Astrocyte (in vitro differentiated cells and primary cell): ENCODE results near the gene UBAC2. TPM values are rescaled to one million over a fixed set of nuclear protein-coding genes. Genes with fewer than 3 reads are reported as not detected.
A peak's percentile ranks its signal among the peaks of the same experiment; 100 is the strongest.

Source experiments
- DNase-seq: peaks from one replicate; pipeline ENCODE4 v3.0.0-alpha.2; 2010; ENCODE audit warnings: low read depth
- FAIRE-seq: peaks from 2 replicates; lab custom pipeline; 2011; peaks lifted over from hg19 to GRCh38; lab: Jason Lieb, UNC
- H2AFZ ChIP-seq: 2 replicates; pipeline ENCODE4 v1.6.0; 2012; ENCODE audit warnings: low read depth, low read length, inconsistent platforms
- H3K27ac ChIP-seq: 2 replicates; pipeline ENCODE4 v1.5.1; 2011; ENCODE audit warnings: low read depth, low read length, inconsistent platforms
- H3K27me3 ChIP-seq: 2 replicates; pipeline ENCODE4 v1.6.0; 2011; ENCODE audit warnings: low read length, inconsistent platforms; ENCODE audit not compliant: insufficient read depth
- H3K36me3 ChIP-seq: 2 replicates; pipeline ENCODE4 v1.5.1; 2011; ENCODE audit warnings: low read length, inconsistent platforms; ENCODE audit not compliant: insufficient read depth
- H3K4me1 ChIP-seq: 2 replicates; pipeline ENCODE4 v1.5.1; 2011; ENCODE audit warnings: low read length, inconsistent platforms; ENCODE audit not compliant: insufficient read depth
- H3K4me2 ChIP-seq: 2 replicates; pipeline ENCODE4 v1.6.0; 2012; ENCODE audit warnings: low read length, inconsistent platforms
- H3K4me3 ChIP-seq: 2 replicates; pipeline ENCODE4 v1.5.1; 2011; ENCODE audit warnings: low read depth, mild to moderate bottlenecking, low read length, inconsistent platforms; ENCODE audit not compliant: insufficient read depth
- H3K79me2 ChIP-seq: 2 replicates; pipeline ENCODE4 v1.6.0; 2012; ENCODE audit warnings: mild to moderate bottlenecking, low read length, inconsistent platforms; ENCODE audit not compliant: insufficient read depth
- H3K9ac ChIP-seq: 2 replicates; pipeline ENCODE4 v1.6.0; 2012; ENCODE audit warnings: mild to moderate bottlenecking, low read length, inconsistent platforms
- H3K9me3 ChIP-seq: 2 replicates; pipeline ENCODE4 v1.5.1; 2012; ENCODE audit warnings: low read depth, mild to moderate bottlenecking, low read length, inconsistent platforms; ENCODE audit not compliant: insufficient read depth
- H4K20me1 ChIP-seq: 2 replicates; pipeline ENCODE4 v1.6.0; 2012; ENCODE audit warnings: low read length, inconsistent platforms; ENCODE audit not compliant: insufficient read depth
- H3K27ac Mint-ChIP-seq: one replicate; pipeline ENCODE4 v1.8.0; 2021; ENCODE audit warnings: mild to moderate bottlenecking, mixed read lengths; ENCODE audit not compliant: unreplicated experiment
- H3K27me3 Mint-ChIP-seq: one replicate; pipeline ENCODE4 v1.8.0; 2021; ENCODE audit warnings: low read depth, mixed read lengths; ENCODE audit not compliant: unreplicated experiment
- H3K36me3 Mint-ChIP-seq: one replicate; pipeline ENCODE4 v1.8.0; 2021; ENCODE audit warnings: low read depth, mixed read lengths; ENCODE audit not compliant: unreplicated experiment
- H3K4me1 Mint-ChIP-seq: one replicate; pipeline ENCODE4 v1.8.0; 2021; ENCODE audit warnings: low read depth, mixed read lengths; ENCODE audit not compliant: unreplicated experiment
- H3K4me3 Mint-ChIP-seq: one replicate; pipeline ENCODE4 v1.8.0; 2021; ENCODE audit warnings: mild to moderate bottlenecking, moderate library complexity, mixed read lengths; ENCODE audit not compliant: unreplicated experiment
- H3K9me3 Mint-ChIP-seq: one replicate; pipeline ENCODE4 v1.8.0; 2021; ENCODE audit warnings: mild to moderate bottlenecking, mixed read lengths; ENCODE audit not compliant: unreplicated experiment
- EZH2 ChIP-seq: IDR thresholded peaks from 2 replicates; pipeline ENCODE4 v1.6.1; 2012; ENCODE audit warnings: mild to moderate bottlenecking, low read length, inconsistent platforms; ENCODE audit not compliant: insufficient read depth
- total RNA-seq: library from RNA; stranded (reverse); gene quantifications from 2 replicates; pipeline ENCODE4 v1.2.1, GENCODE V29; 2021
- TF ChIP-seq, protein P1 (sequence below): IDR thresholded peaks from 2 replicates; pipeline ENCODE4 v1.5.1; 2011; ENCODE audit warnings: low read depth, mild to moderate bottlenecking, inconsistent platforms, low read length, moderate library complexity; ENCODE audit not compliant: insufficient read depth

UBAC2 gene
- total RNA-seq, 1 donor from 2014 or later, result 61.0 TPM

DNA sequence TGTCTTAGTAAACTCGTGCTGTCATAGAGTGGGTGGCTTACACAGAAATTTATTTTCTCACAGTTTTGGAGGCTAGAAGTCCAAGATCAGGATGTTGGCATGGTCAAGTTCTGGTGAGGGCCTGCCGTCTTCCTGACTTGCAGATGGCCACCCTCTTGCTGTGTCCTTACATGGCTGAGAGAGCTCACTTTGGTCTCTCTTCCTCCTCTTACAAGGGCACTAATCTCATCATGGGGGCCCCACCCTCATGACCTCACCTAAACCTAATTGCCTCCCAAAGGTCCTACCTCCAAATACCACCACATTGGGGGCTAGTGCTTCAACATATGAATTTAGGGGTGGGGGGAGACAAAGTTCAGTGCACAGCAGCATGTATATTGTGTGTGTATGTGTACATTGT is 71.8 kb downstream of the UBAC2 start:
- Histone ChIP-seq H3K9me3 (no peaks in the 10 kb centered on the region), H3K79me2 (peaks cover 6% of the 10 kb centered on the region), H2AFZ (no peak overlapping the region), H3K9ac (no peak overlapping the region), H4K20me1 (peaks cover 25% of the 10 kb centered on the region), H3K4me2 (no peak overlapping the region), H3K4me1 (peaks cover 6% of the 10 kb centered on the region), H3K36me3 (no peaks in the 10 kb centered on the region), H3K4me3 (no peak overlapping the region), H3K27me3 (no peaks in the 10 kb centered on the region), H3K27ac (no peak overlapping the region)
- Mint-ChIP-seq H3K4me3 (no peak overlapping the region), H3K27ac (no peak overlapping the region), H3K27me3 (no peaks in the 10 kb centered on the region), H3K9me3 (no peaks in the 10 kb centered on the region), H3K4me1 (peaks cover 5% of the 10 kb centered on the region), H3K36me3 (no peaks in the 10 kb centered on the region)
- FAIRE-seq (no peak), DNase-seq (no peak)
- TF ChIP-seq, protein P1, sequence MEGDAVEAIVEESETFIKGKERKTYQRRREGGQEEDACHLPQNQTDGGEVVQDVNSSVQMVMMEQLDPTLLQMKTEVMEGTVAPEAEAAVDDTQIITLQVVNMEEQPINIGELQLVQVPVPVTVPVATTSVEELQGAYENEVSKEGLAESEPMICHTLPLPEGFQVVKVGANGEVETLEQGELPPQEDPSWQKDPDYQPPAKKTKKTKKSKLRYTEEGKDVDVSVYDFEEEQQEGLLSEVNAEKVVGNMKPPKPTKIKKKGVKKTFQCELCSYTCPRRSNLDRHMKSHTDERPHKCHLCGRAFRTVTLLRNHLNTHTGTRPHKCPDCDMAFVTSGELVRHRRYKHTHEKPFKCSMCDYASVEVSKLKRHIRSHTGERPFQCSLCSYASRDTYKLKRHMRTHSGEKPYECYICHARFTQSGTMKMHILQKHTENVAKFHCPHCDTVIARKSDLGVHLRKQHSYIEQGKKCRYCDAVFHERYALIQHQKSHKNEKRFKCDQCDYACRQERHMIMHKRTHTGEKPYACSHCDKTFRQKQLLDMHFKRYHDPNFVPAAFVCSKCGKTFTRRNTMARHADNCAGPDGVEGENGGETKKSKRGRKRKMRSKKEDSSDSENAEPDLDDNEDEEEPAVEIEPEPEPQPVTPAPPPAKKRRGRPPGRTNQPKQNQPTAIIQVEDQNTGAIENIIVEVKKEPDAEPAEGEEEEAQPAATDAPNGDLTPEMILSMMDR, result no peak
- TF ChIP-seq EZH2, result no peak

DNA sequence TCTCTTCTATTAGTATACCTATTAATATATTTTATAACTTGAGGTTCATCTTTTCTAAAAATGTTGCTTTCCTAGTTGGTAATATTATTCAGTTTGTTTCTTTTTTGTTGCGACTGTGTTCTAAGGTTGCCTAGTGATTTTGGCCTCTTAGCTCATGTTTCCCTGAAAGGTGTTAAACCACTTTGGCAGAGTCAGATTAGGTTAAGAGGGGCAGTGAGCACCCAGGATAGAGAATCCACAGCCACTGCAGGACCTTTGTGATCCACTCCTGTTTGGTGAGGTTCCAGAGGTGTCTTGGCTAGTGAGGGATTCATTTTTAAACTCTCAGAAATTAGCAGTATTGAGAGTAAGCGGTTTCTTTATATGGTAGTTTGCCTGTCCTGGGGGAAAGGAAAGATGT is 72.5 kb downstream of the UBAC2 start:
- H3K4me1 ChIP-seq, result peaks cover 6% of the 10 kb centered on the region
- no peak overlapping the region for H2AFZ ChIP-seq
- H3K36me3 Mint-ChIP-seq, result no peaks in the 10 kb centered on the region
- H3K36me3 ChIP-seq, result no peaks in the 10 kb centered on the region
- peaks cover 6% of the 10 kb centered on the region for H3K79me2 ChIP-seq
- H3K27me3 ChIP-seq, result no peaks in the 10 kb centered on the region
- H3K4me3 Mint-ChIP-seq, result no peak overlapping the region
- no peak overlapping the region for H3K4me2 ChIP-seq
- H3K9me3 Mint-ChIP-seq, result no peaks in the 10 kb centered on the region
- no peak overlapping the region for H3K9ac ChIP-seq
- H3K27ac Mint-ChIP-seq, result no peak overlapping the region
- FAIRE-seq, result no peak
- no peak overlapping the region for H3K27ac ChIP-seq
- TF ChIP-seq, protein P1, result no peak
- TF ChIP-seq EZH2, result no peak
- H3K27me3 Mint-ChIP-seq, result no peaks in the 10 kb centered on the region
- H3K4me1 Mint-ChIP-seq, result peaks cover 5% of the 10 kb centered on the region
- peaks cover 25% of the 10 kb centered on the region for H4K20me1 ChIP-seq
- no peak for DNase-seq
- H3K9me3 ChIP-seq, result no peaks in the 10 kb centered on the region
- no peak overlapping the region for H3K4me3 ChIP-seq

GRCh38 chr13:99275093-99275469 is 74.4 kb downstream of the UBAC2 start:
- Histone ChIP-seq H3K27me3 (no peaks in the 10 kb centered on the region), H3K4me3 (no peak overlapping the region), H3K4me1 (peaks cover 6% of the 10 kb centered on the region), H4K20me1 (peaks cover 18% of the 10 kb centered on the region), H3K4me2 (no peak overlapping the region), H3K36me3 (no peaks in the 10 kb centered on the region), H2AFZ (no peak overlapping the region), H3K9me3 (no peaks in the 10 kb centered on the region), H3K79me2 (peaks cover 6% of the 10 kb centered on the region), H3K9ac (no peak overlapping the region), H3K27ac (no peak overlapping the region)
- FAIRE-seq (no peak), DNase-seq (peak; percentile 89)
- TF ChIP-seq, protein P1, result no peak
- TF ChIP-seq EZH2, result no peak
- H3K9me3 Mint-ChIP-seq, result no peaks in the 10 kb centered on the region
- no peak overlapping the region for H3K4me3 Mint-ChIP-seq
- no peak overlapping the region for H3K27ac Mint-ChIP-seq
- H3K36me3 Mint-ChIP-seq, result no peaks in the 10 kb centered on the region
- H3K4me1 Mint-ChIP-seq, result peaks cover 7% of the 10 kb centered on the region
- H3K27me3 Mint-ChIP-seq, result no peaks in the 10 kb centered on the region
